ENCODE measurements around the gene SYT1.

The SYT1 gene

DNA sequence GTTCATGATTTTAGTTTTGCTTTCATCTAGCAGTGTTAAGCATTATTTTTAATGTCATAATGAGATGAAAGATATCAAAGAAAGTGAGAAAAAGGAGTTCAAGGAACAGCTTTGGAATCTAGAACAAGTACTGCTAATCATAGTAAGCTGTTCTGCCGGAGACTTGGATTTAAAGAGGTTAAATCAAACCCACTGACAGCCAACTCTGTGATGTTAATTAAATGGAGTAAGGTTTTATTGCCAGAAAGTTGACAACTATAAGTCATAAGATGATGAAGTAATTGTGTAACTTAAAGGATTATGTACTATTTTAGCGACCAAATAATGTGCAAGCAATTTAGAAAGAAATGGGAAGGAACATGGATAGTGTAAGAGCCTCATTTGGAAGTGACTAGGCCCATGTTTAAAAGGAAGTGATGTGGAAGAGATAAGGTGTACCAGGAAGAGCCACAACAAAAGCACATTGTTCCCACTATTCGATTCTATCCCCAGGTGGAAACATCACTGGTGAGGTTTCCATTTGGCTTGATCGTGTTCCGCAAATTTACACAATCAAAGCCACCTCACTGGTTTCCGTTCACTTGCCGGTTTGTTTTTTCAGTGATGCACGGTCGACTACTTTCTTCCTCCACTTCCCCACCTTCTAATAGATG, 437.7 kb downstream of the SYT1 start:
- no peak for DNase-seq

DNA sequence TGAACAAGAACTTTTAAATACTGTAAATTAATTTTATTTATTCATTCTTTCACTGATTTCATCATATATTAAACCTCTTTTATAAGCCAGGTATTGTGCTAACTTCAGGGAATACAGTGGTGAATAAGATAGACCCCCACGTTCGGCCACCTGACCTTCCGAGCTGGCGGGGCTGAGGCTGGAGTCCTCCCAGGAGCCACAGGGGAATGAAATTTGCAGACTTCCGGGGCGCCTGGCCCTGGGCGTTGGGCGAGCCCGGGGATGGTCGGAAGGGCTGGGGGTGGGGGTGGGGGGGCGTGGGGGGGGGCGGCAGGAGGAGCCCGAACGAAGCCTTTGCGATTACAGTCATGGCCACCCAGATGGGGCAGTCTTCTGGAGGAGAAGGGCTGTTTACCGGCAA, 442.8 kb downstream of the SYT1 start:
- DNase-seq = no peak

DNA sequence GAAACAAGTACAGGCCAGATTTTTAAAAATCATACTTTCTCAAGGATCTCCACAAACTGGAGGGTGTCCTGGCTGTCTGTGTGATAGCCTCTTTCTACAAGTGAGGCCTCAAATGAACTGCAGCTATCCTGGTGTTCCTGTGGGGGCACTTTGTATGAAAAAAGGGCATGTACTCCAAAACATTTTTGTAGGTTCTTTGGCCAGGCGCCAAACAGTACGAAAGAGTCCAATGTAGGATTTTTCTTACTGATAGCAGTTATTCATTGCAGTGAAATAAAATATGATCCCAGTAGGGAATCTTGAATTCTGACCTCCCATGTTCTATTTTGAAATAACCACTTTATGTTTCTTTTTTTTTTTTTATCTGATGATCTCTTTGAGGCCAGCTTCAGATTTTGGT, 444.5 kb downstream of the SYT1 start:
- DNase-seq = no peak

DNA sequence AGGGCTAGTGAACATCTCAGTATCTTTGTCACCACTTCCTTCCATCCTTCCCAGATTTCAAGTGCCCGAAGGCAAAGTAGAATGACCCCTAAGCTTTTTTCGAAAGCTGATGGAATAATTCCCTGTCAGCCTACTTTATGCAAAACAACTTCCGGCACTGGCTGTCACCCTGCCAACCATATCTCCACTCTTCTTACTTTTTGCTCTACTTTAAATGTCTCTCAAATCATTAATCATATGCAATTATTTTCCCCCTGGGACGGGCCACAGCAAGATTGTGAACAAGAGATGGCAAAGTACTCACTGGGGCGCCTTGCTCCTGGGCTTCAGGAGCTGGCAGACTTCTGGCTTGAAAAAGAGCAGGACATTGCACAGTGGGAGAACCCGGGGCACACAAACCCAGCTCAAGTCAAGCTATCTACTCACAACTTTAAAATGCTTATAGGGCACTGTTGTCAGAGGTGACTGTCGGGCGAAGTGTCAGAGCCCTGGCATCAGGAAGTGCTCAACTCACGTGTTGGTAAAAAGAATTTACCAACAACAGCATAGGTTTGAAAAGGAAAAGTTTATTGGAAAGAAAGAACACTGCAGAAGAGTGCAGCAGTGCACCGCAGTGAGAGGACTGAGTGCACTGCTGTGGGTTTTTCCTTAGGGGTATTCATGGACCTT, 452.7 kb downstream of the SYT1 start:
- no peak for DNase-seq

DNA sequence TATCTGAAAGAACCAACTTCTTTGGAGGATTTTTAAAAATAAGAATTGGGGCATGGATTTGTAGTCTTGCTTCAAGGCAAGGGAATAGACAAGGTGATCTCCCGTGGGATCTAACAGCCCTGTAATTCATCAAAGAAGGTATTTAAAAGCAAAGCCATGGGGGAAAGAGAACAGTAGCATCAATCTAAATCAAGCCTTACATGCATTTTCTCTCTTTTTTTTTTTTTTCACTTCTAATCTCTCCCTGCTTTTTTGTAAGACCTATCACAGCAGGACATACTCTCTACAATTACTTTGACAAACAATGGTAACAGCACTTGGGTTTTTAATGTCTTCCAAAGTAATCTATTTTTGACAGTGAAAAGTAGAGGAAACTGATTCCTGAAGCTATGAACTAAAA, 458.3 kb downstream of the SYT1 start:
- no peak for DNase-seq

DNA sequence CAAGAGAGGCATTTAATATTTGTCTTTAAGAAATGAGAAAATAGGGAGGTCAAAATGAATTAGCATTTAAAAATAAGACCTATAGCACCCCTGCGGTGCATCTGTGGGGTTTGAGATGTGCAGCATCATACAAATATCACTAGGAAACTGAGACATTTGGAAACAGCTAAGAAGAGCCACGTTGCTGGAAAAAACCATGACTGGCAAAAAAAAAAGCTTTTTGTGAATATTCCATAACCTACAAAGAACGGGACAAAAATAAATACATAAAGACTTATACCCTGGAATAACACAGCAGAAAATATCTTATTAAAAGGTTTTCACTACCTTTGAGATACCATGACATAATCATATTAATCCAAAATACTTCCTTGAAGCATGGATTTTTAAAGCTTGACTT, 460.0 kb downstream of the SYT1 start:
- no peak for DNase-seq

DNA sequence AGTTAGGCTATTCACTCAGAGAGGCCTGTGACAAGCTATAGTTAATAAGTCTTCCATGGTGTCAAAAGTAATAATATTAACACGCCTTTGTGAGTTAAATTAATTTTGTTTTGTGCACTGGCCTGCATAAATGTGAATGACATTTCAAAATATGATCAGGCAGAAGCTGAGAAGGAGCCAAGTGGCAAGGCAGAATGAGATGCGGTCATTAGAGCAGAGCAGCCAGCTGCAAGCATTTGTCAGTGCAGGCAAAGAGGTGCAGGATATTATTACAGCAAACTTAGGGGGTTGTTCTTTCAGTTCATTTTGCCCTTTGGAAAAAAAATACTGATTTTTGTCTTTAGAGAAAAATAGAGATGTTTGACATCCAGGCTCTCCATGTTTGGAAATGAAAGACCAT, 461.6 kb downstream of the SYT1 start:
- DNase-seq = no peak

DNA sequence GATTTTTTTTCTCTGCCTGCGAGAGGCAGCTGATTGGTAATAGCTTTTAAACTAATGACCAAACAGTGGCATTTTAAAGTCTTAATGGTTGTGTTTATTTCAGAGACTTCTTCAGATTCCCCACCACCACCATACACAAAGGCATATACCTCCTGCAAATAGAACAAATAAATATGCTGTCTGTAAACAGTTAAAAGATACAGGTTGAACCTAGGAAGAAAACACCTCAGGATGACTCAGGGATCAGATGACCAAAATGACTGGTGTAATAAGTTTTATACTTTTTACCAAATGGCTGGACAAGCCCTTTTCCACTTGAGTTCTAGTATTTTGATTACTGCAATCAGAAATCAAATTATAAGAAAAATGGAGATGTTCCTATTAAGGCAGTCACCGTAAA, 462.1 kb downstream of the SYT1 start:
- no peak for DNase-seq

DNA sequence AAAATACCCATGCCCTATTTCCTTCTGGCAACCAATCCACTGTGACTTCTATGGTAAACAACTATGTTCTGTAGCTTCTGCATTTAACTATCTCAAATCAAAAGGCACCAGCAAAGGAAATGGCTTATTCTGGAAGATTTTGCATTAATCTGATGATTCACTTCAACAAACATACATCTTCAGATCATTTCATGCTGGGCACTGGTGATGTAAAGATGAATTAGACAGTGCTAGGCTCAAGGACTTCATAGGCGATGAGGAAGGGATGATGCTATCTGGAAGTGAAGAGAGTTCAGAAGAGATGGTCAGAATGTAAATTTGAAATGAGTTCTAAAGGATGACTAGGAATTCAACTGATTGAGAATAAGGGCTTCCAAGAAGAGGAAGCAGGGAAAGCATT, 462.9 kb downstream of the SYT1 start:
- DNase-seq = no peak

DNA sequence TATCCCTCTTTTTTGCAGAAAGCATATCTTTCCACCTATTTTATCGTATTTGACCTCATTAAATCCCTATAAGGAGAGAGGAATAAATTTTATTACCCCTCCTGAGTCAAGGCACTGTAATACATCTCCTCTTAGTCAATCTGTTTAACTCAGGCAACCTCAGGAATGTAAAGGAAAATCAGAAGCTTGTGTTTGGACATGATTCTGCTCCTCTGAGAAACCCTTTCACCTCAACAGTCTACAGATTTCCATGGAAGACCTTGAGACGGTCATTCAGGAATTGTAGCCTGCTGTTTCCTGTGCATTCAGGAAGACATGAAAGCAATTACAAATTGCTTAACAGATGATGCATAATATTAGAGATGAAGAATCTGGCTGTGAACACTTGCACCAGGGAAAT, 465.4 kb downstream of the SYT1 start:
- DNase-seq = no peak

DNA sequence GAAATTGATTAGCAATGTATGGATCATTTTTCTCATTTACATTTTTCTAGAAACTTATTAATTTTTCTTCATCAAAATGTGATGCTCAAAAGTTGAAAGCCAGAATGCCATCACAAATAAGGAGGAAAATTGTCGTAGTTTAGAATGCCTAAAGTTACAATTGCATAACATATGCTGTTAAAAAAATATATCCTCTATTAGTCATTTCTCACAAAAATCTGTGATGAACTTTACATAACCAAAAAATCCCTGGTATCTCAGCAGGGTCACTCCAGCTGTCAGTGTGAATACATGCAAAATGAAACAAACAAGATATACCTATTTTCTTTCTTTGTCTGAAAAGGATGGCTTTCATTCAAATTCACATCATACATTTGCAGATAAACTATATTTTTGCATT, 467.3 kb downstream of the SYT1 start:
- no peak for DNase-seq

DNA sequence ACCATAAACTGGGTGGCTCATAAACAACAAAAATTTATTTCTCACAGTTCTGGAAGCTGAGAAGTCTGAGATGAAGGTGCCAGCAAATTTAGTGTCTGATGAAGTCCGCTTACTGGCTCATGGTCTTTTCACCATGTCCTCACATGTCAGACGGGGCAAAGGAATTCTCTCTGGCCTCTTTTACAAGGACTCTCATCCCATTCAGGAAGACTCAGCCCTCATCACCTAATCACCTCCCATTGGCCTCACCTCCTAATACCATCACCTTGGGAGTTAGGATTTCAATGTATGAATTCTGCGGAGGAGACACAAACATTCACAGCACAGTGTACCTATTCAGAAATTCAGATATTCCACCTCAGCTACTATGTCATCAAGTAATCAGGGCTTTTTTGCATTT, 468.6 kb downstream of the SYT1 start:
- no peak for DNase-seq

DNA sequence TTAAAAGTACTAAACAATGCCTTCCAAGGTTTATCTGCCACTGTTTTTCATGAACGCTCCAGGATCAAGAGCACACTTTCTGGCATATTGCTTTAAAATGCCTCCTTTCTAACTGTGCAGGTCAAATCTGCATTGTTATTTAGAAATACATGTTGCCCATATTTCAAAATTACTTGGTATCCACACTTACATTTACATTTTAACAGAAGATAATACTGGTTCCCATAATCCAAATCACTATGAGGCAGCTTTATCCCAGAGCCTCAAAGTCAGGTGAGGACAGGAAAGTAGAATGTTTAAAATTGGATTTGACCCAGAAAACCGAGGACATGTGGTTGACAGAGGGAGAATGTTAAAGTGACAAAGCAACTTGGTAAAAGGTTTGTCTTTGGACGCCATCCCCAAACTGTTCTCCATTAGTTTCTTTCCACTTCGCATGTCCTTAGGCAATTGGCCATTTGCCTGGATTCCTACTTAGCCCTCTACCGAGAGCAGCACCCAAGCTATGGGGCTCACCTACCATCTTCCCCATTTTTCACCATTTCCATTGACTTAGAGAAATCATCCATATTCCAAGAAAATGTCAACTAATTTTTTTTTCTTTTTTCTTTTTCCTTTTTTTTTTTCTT, 473.2 kb downstream of the SYT1 start:
- no peak for DNase-seq

DNA sequence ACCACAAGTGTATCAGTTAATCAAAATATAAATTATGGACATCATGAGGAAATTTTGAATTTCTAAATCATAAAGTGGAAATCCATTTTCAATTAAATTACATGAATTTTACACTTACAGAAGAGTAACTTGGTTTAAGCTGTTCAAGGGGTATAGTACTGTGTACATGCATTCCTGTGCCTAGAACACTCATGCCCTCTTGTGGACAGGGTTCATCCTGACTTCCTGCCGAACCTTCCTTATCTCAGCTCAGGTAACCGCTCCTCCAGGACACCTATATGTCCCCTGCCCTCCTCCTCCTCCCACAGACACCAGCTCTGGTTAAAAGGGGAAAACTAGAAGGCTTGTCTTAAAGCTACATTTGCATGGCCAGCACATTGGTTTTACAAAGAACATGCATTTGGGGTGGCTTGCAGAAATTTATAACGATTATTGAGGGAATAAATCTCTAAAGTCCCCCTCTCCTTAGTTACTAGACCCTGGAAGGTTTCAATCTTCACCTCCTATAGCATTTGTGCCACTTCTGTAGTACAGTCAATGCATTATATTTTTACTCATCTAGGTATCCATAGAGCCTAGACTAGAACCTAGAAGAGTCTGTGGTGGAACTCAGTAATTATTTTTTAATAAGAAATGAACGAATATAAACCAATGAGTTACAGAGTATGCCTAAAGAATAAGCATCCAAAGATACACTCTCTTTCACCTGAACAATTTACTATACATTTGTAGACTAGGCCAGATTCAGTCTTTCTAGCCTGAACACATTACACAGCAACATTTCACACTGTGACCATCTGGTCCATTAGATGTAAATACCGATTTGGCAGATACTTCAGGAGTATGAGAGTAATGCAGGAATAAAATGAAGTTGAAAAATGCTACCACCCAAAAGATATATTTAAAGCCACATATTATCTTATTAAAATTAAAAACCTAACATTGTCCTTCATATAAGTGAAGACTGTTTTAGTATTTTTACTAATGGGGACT, 480.6 kb downstream of the SYT1 start:
- DNase-seq = no peak

DNA sequence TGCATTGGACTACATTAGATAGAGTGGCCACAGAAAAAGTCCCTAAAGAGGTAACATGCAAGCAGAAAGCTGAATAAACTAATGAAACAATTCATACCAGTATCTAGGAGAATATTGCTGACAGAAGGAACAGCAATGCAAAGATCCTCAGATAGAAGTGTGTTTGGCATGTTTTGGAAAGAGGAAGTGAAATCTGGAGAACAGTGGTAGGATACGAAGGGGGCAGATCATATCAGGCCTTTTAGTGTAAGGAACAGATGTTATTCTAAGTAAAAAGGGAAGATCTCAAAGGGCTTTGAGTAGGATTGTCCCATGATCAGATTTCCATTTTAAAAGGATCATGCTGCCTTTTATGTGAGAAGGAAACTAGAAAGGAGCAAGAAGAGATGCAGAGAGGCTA, 483.3 kb downstream of the SYT1 start:
- DNase-seq = no peak

DNA sequence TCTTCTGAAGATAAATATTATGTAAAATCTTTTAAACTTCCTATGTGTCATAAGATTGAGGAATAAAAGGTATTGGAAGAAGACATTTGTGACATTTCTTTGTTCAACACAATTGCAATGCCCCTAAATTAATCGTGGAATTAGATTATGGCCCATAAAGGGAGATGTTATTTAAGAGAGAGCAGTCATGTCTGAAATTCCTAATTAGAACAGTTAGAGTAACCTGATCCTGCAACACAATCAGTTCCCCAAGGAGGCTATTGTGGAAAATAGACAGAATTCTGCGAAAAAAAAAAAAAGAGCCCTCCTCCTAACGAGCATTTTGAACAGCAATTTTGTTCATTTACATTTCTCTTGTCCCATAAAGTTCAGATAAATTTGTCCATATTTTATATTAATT, 486.7 kb downstream of the SYT1 start:
- DNase-seq = no peak

DNA sequence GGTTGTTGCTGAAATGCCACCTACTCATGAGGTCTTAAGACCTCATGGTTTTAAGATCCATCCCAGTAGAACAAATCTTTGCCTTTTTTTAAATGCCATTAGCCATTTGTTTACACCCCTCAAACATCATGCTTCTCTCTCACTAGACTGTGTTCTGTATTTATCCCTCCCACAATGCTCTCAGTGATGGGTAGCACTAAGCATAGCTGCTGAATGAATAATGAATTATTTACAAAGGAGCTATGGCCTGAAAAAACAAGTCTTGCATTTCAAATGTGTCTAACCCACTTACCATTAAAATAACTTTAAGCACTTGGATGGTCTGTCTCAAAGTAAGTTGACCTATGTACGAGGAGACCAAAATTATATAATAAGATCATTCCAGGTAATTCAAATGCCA, 491.6 kb downstream of the SYT1 start:
- DNase-seq = no peak

DNA sequence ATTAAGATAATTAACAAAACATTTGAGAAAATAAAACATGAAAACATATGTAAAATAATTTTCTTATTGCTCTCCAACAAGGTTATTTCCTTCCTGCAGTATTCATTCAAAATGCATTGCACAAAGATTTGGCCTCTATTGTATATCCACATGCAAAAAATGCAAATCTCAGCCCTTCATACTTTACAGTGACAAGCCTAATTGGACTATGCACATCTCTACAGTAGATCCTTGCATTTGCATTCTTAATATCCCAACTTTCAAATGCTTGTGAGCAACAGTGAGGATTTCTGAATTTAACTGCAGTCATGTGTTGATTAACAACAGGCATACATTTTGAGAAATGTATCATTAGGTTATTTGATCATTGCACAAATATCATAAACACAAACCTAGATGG, 492.5 kb downstream of the SYT1 start:
- no peak for DNase-seq

DNA sequence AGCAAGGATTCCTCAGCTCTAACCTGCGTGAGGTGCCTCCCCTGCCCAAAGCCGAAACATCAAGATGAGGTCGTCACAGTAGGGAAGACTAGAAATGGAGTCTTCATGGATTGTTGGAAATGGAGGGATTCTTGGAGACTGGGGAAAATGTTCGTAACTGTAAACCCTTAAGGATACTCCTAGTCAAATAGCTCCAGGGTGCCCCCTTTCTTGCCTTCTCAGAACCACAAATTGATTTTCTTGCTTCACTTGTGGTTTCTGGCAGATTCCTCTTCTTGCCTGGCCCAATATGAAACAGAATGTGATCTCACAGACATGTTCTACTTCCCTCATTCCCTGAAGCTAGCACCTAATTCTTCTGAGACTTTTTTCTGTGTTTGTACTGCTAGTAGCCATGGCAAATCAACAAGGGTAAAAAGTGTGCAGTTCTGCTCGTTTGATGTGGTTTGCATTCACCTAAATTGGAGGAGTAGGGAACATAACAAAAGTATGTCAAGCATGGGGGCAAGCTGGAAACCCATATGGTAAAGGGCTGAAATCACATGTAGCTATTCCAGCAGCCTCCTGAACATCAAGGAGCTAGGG, 494.2 kb downstream of the SYT1 start:
- no peak for DNase-seq

DNA sequence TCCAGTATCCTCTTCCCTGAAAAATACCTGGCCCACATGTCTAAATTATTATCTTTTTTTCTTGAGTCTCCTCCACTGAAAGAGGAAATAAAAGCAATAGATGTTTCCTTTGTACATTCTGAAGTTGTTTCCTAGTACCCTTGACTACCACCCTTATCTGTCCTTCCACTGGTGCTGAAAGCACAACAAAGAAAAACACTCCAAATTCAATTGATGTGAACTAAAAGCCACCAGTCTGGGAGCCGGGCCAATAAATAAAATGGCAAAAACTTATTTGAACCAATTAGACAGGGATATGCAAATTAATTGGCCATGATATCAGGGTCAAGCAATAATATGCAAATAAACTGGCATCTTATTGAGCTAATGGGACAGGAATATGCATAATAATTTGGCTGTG, 495.7 kb downstream of the SYT1 start:
- no peak for DNase-seq

DNA sequence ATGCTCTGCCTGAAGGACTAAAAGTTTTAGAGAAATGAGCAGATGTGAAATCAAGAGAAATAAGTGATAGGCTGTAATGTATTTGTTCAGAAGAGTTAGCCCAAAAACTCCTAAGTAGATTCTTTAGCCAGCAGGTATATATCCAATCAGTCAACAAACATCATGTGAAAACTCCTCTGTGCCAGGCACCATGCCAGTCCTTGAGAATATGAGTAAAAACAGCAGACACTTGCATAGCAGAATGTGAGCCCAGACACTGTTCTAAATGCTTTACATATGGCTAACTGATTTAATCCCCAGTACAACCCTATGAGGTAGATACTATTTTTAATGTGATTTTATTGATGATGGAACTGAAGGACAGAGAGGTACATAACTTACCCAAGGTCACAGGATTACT, 496.4 kb downstream of the SYT1 start:
- no peak for DNase-seq

DNA sequence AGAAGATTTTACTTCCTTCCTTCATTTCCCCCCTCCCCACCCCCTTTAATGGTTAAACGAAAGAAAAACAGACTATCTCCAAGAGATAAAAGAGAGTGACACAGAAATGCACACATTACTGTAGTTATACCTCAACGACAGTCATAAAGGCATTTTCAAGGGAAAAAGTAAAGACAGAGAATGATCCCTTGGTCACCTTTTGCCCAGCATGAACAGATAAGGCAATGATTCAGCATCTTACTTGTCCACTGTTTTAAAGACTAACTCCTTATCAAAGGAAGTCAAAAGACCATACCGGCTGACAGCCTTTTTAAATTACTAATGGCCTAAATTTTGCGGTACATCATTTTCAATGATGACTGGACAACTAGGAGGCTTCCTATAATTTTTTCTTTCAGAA, 499.6 kb downstream of the SYT1 start:
- no peak for DNase-seq

DNA sequence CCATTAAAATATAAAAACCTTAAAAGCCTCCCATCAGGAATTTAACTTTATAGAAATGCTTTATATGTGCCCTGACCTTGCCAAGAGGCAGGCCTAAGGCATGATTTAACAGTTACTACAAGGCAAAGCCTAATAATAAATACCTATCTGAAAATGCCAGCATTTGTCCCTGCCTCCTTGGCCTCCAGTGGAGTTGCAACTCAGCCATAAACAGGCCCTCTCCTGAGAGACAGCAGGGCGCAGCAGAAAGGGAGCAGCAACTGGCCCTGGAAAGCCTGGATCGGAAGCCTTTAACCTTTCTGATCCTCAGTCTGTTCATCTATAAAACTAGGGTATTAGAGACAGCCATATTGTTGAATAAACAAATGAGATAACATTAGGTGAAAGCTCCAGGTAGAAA, 501.8 kb downstream of the SYT1 start:
- no peak for DNase-seq

All from activated CD4-positive, alpha-beta T cell treated with anti-CD3 and anti-CD28 coated beads for 1 hour (primary cell).